K562 (cell line): ENCODE measurements around the gene LOXL3. TPM values are rescaled to one million over a fixed set of nuclear protein-coding genes. Genes with fewer than 3 reads are reported as not detected.
A peak's percentile ranks its signal among the peaks of the same experiment; 100 is the strongest.

Source experiments
- ATF7 ChIP-seq: fragments of 450-650 bp; IDR thresholded peaks from 2 replicates; pipeline ENCODE4 v1.7.1; 2014; ENCODE audit warnings: mild to moderate bottlenecking, moderate library complexity
- ETV5 ChIP-seq: sonication (generic); formaldehyde crosslinking; IDR thresholded peaks from 2 replicates; pipeline ENCODE4 v1.4.0; 2020; ENCODE audit warnings: low read depth, mild to moderate bottlenecking, missing genetic modification reagents
- FOXM1 ChIP-seq, 2 experiments: fragments of 450-650 bp in 1 of 2; sonication (generic) in 1 of 2; formaldehyde crosslinking in 1 of 2; IDR thresholded peaks; 2 replicates each; pipeline versions ENCODE4 v1.6.1 to v1.9.0; 2017 to 2022; ENCODE audit warnings: low read depth in 2 of 2, mild to moderate bottlenecking in 2 of 2, missing genetic modification reagents in 1 of 2, moderate library complexity in 1 of 2
- FOXP4 ChIP-seq: sonication (generic); formaldehyde crosslinking; IDR thresholded peaks from 2 replicates; pipeline ENCODE4 v1.8.0; 2022; ENCODE audit warnings: mild to moderate bottlenecking, missing genetic modification reagents, borderline replicate concordance
- HLTF ChIP-seq: fragments of 450-650 bp; IDR thresholded peaks from 2 replicates; pipeline ENCODE4 v1.6.1; 2016
- HNRNPK ChIP-seq: fragments of 200-400 bp; formaldehyde crosslinking; IDR thresholded peaks from one replicate; pipeline ENCODE4 v1.6.1; 2018; ENCODE audit warnings: mild to moderate bottlenecking, low read depth, low read length; ENCODE audit not compliant: poor library complexity, severe bottlenecking
- IRF9 ChIP-seq: fragments of 450-650 bp; IDR thresholded peaks from 2 replicates; pipeline ENCODE4 v1.6.1; 2016; ENCODE audit warnings: missing biosample characterization, missing genetic modification characterization
- NFIC ChIP-seq: fragments of 450-650 bp; IDR thresholded peaks from 2 replicates; pipeline ENCODE4 v1.6.1; 2017; ENCODE audit warnings: mild to moderate bottlenecking, inconsistent platforms
- PKNOX1 ChIP-seq: fragments of 450-650 bp; IDR thresholded peaks from 2 replicates; pipeline ENCODE4 v1.6.1; 2016
- RBM34 ChIP-seq: fragments of 200-400 bp; formaldehyde crosslinking; IDR thresholded peaks from 2 replicates; pipeline ENCODE4 v1.6.1; 2018; ENCODE audit warnings: low read length, borderline replicate concordance; ENCODE audit not compliant: insufficient read depth
- SAP30 ChIP-seq: fragments of 200-600 bp; sonication (generic); IDR thresholded peaks from 2 replicates; pipeline ENCODE4 v1.6.1; 2012; ENCODE audit warnings: borderline replicate concordance, low read depth, mild to moderate bottlenecking, moderate library complexity, low read length, control low read depth, inconsistent platforms; ENCODE audit not compliant: insufficient read depth, poor library complexity, severe bottlenecking
- SMARCA5 ChIP-seq: fragments of 450-650 bp; IDR thresholded peaks from 2 replicates; pipeline ENCODE4 v1.6.1; 2016
- SRSF3 ChIP-seq: fragments of 200-400 bp; formaldehyde crosslinking; IDR thresholded peaks from 2 replicates; pipeline ENCODE4 v1.6.1; 2016; ENCODE audit warnings: mild to moderate bottlenecking, low read length, moderate library complexity; ENCODE audit not compliant: insufficient read depth
- ZNF589 ChIP-seq: fragments of 200-800 bp; sonication (Bioruptor generic); IDR thresholded peaks from 2 replicates; pipeline ENCODE4 v1.6.1; 2016; ENCODE audit warnings: low read depth, missing genetic modification characterization, missing compliant biosample characterization
- polyA plus RNA-seq, 8 experiments: library from polyadenylated mRNA; depleted of rRNA in 4 of 8; stranded (reverse) in 5 of 8; unstranded in 3 of 8; fragments of >200 nt; fragmentation: Nextera tagmentation in 2 of 8; fragmentation: Illumina TruSeq in 1 of 8; extraction: Ambion mirVana in 2 of 8; extraction: Trizol in 1 of 8; gene quantifications; 2 replicates each; pipeline versions ENCODE4 v1.2.1 to v1.2.3, GENCODE V29; 2011 to 2014; ENCODE audit warnings: inconsistent platforms in 1 of 8, missing spikeins in 1 of 8
- total RNA-seq, 7 experiments: library from RNA; depleted of rRNA in 6 of 7; stranded (reverse); fragments of >200 nt in 6 of 7; fragmentation: Illumina TruSeq in 2 of 7; extraction: Trizol in 2 of 7; gene quantifications; 2 replicates each; pipeline versions ENCODE4 v1.2.1 to v1.2.3, GENCODE V29; 2011 to 2021; ENCODE audit warnings: low replicate concordance in 1 of 7
- TF ChIP-seq, protein P1 (sequence below): fragments of 250-450 bp; sonication (Bioruptor Pico); IDR thresholded peaks from 2 replicates; pipeline ENCODE4 v1.5.0; 2021
- TF ChIP-seq, protein P2 (sequence below), 2 experiments: IDR thresholded peaks; 2 replicates each; pipeline ENCODE4 v1.6.1; 2012; ENCODE audit warnings: improper control_type of control experiment in 2 of 2, low read depth in 2 of 2, low read length in 2 of 2, borderline replicate concordance in 1 of 2
- TF ChIP-seq, protein P3 (sequence below): IDR thresholded peaks from 3 replicates; pipeline ENCODE4 v1.6.1; 2011; ENCODE audit warnings: borderline replicate concordance, mild to moderate bottlenecking; ENCODE audit not compliant: insufficient read length, insufficient read depth

Gene LOXL3
- total and polyA plus RNA-seq, 9 of the 15 experiments (the other 6 are each of a cell fraction or from before 2014, with no cell fraction given): 0.22 to 0.99 (median 0.31) TPM

GRCh38 chr2:74482801-74483674 lies 70.7 kb downstream of the LOXL3 start, which contains the start of the genes CCDC142 and TTC31 (continued):
- TF ChIP-seq FOXM1 (IDR thresholded peaks at IDR 0.05; ENCODE audit: low read depth): no peak
- no peak for TF ChIP-seq FOXM1 (CRISPR knock-in tag; IDR thresholded peaks at IDR 0.05; ENCODE audit: low read depth)
- TF ChIP-seq SMARCA5: no peak
- TF ChIP-seq RBM34: no peak
- TF ChIP-seq, protein P1, sequence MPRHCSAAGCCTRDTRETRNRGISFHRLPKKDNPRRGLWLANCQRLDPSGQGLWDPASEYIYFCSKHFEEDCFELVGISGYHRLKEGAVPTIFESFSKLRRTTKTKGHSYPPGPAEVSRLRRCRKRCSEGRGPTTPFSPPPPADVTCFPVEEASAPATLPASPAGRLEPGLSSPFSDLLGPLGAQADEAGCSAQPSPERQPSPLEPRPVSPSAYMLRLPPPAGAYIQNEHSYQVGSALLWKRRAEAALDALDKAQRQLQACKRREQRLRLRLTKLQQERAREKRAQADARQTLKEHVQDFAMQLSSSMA (CRISPR knock-in tag): peak; percentile 13; the same call in 1 of the 2 replicates
- no peak for TF ChIP-seq ETV5 (CRISPR knock-in tag)
- TF ChIP-seq HNRNPK: no peak
- no peak for TF ChIP-seq SAP30
- TF ChIP-seq PKNOX1: peak; percentile 40
- no peak for TF ChIP-seq FOXP4 (CRISPR knock-in tag)
- TF ChIP-seq, protein P2, sequence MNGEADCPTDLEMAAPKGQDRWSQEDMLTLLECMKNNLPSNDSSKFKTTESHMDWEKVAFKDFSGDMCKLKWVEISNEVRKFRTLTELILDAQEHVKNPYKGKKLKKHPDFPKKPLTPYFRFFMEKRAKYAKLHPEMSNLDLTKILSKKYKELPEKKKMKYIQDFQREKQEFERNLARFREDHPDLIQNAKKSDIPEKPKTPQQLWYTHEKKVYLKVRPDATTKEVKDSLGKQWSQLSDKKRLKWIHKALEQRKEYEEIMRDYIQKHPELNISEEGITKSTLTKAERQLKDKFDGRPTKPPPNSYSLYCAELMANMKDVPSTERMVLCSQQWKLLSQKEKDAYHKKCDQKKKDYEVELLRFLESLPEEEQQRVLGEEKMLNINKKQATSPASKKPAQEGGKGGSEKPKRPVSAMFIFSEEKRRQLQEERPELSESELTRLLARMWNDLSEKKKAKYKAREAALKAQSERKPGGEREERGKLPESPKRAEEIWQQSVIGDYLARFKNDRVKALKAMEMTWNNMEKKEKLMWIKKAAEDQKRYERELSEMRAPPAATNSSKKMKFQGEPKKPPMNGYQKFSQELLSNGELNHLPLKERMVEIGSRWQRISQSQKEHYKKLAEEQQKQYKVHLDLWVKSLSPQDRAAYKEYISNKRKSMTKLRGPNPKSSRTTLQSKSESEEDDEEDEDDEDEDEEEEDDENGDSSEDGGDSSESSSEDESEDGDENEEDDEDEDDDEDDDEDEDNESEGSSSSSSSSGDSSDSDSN (IDR thresholded peaks at IDR 0.05; ENCODE audit: borderline replicate concordance in 1 of 2, low read depth in 2 of 2, low read length in 2 of 2): peak in 1 of 2 experiments; percentile 45; a peak in 2 of 4 replicates
- peak; percentile 76 for TF ChIP-seq ATF7
- TF ChIP-seq SRSF3: no peak
- TF ChIP-seq, protein P3, sequence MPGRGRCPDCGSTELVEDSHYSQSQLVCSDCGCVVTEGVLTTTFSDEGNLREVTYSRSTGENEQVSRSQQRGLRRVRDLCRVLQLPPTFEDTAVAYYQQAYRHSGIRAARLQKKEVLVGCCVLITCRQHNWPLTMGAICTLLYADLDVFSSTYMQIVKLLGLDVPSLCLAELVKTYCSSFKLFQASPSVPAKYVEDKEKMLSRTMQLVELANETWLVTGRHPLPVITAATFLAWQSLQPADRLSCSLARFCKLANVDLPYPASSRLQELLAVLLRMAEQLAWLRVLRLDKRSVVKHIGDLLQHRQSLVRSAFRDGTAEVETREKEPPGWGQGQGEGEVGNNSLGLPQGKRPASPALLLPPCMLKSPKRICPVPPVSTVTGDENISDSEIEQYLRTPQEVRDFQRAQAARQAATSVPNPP: no peak
- no peak; the same call in 1 of the 2 replicates for TF ChIP-seq HLTF
- TF ChIP-seq NFIC: no peak; the same call in 1 of the 2 replicates
- TF ChIP-seq ZNF589: peak; percentile 58; the same call in 1 of the 2 replicates
- TF ChIP-seq IRF9: no peak
